Adipose tissue (tissue), 3 donors: ENCODE results near the gene H2BK1. TPM values are rescaled to one million over a fixed set of nuclear protein-coding genes. Genes with fewer than 3 reads are reported as not detected.

Source experiments
- H3K27ac ChIP-seq: one replicate; pipeline ENCODE4 v1.5.1; 2013; ENCODE audit warnings: low read depth, low read length
- WGBS, 3 donors: extraction: QIAGEN DNeasy Blood & Tissue Kit; methylation state at CpG; one replicate each; pipeline ENCODE4 v1.1.7; 2013; 5-methylcytosine and 5-hydroxymethylcytosine counted together
- polyA plus RNA-seq, 3 donors: library from polyadenylated mRNA; stranded (reverse); fragments of 200-250 nt; gene quantifications; one replicate each; pipeline ENCODE4 v1.2.3, GENCODE V29; 2013
- donor health status: healthy with polysubstance abuse.
- donor health status: Bipolar disorder and iron deficiency.
- donor health status: healthy.

Gene H2BK1
- polyA plus RNA-seq, 3 donors: not detected

DNA sequence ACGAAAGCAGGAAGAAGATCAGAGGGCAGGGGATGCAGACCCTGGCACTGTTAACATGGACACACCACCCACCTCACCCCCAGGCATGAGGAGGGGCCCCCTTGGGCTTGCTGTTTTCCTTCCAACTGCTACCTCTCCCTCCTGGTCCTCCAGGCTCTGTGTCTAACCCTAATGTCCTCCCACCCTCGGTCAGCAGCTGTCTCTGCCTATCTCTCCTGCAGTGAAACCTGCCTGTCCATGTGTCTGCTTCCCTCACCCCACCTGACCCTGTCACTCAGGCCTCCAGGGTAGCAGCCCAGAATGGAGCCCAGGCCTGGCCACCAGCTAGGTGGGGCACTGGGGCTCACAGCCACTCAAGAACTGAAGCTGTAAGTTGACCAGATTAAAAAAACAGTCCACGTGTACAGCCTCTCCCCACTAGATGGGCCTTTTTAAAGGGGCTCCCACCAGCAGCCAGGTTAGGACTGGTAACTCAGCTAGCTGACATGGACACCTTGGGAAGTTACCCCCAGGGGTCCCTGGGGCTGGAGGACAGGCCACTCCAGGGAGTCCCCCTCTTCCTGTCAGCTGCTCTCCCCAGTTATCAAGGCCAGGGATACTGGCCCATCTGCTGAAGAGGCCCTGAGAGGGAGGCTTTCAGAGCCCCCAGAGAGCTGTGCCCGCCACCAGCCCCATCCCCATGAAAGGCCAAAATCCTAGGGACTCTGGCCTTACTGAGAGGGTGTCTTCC, 36.7 kb upstream of the H2BK1 start:
- no peak overlapping the region for H3K27ac ChIP-seq
- 56 to 60% (median 57%) methylated on average over 4 of the region's 4 CpGs for WGBS, 3 donors

DNA sequence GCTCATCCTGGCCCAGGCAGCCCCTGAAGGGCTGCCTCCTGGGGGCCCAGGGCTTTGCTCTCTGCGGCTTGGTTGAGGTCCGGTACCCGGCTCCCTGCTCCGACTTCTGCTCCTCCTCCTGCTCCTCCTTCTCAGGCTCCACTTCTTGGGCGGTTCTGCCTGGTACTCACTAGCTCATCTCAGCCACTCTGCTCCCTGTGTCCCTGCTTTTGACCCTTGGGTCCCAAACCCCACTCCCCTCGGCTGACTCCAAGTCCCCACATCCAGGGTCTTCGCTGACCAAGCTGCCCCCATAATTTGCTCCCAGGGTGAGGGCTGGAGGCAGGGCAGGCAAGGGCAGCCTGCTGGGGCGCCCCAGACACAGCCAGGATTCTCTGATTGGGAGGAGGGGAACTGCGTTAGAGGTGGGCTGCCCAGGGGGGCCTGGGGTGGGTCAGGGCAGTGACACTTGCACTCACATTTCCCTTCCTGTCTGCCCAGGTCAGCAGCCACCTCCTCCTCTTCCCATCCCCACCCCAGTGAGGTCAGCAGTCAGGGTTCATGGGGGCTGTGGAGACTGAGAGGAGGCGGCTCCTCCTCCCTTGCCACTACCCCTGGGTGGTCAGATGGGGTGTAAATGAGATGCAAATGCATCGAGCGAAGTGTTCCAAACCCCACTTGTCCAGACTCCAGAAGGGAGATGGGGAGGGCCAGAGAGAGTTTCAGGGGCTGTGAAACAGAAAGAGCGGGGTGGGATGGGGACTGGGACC, 36.0 kb upstream of the H2BK1 start:
- WGBS, 3 donors: 52 to 75% (median 53%) methylated on average over 13 of the region's 13 CpGs
- no peak overlapping the region for H3K27ac ChIP-seq

GRCh38 chr7:151245360-151246101, 35.2 kb upstream of the H2BK1 start:
- no peak overlapping the region for H3K27ac ChIP-seq
- 4 to 14% (median 5%) methylated on average over 42 to 60 of the region's 60 CpGs for WGBS, 3 donors

DNA sequence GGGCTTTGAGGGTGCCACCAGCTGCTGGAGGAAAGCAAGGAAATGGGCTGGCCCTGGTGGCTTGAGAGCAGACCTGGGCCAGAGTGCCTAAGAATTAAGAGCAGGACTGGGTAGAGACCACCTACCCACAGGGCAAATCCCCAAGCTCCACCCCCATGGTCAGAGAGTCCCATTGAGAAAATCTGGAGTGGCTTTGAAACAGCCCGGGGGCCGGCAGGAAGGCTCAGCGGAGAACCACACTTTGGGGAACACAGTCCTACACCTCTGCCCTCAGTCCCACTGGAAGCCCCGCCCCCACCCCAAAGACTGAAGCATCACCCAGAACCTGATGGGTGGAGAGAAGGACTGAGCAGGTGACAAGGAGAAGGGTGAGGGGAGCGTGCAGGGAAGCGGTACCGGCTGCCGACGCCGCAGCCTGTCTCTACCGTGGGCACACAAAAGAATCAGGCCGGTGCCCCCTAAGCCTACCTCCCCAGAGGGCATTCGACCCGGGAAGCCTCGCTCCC, 34.6 kb upstream of the H2BK1 start:
- 20 to 22% (median 21%) methylated on average over 15 of the region's 15 CpGs for WGBS, 3 donors
- H3K27ac ChIP-seq: no peak overlapping the region

DNA sequence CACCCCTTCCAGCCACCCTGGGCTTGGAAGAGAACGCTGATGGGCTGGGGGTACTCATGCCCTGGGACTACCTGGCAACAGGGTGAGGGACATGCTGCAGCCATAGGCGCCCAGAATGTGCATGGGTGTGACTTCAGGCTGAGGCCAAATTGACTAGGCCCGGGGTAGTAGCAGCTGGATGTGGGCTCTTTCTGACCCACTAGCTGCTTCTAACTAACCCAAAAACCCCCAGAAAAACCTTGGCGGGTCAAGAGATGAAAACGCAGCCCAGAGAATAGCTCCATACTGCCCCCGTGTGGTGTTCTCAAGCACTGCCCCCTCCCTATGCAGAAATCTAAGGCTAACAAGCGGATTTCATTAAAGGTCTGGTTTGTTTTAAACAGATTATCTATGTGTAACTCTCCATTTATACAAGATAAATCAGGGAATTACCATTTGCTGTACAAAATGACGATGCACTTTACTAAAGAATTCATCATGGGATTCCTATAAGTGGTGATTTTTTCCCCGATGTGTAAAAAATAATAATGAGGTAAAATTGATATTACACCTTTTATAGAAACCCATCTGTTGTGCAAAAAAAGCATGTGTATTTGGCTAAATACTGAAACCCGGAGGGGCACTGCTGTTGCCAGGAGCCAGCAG, 34.0 kb upstream of the H2BK1 start:
- 23 to 25% (median 23%) methylated on average over 10 of the region's 10 CpGs for WGBS, 3 donors
- no peak overlapping the region for H3K27ac ChIP-seq

- no peak overlapping the region for H3K27ac ChIP-seq
- 24 to 39% (median 39%) methylated on average over 17 of the region's 17 CpGs for WGBS, 3 donors
These were observed 33.3 kb upstream of the H2BK1 start for GRCh38 chr7:151243408-151244195.

GRCh38 chr7:151243045-151243349, 32.7 kb upstream of the H2BK1 start:
- no peak overlapping the region for H3K27ac ChIP-seq
- 32 to 52% (median 42%) methylated on average over 2 of the region's 2 CpGs for WGBS, 3 donors

GRCh38 chr7:151242159-151243044, 32.1 kb upstream of the H2BK1 start:
- H3K27ac ChIP-seq: no peak overlapping the region
- WGBS, 3 donors: 59 to 70% (median 65%) methylated on average over 20 of the region's 20 CpGs

DNA sequence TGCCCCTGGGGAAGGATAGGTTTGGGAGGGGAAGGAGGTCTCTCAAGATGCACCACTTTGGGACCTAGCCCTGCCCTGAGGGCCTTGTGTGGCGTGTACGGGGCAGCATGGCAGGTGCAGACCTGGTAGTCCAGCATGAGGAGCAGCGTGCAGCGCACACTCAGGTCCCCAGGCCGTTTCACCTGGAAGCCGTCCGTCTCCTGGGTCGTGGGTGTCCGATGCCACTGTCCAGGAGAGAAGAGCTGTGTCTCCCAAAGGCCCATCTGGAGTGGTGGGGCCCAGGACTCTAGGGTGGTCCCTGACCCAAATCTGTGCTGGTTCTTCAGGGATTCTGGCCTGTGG, 31.4 kb upstream of the H2BK1 start:
- 85 to 95% (median 90%) methylated on average over 9 of the region's 9 CpGs for WGBS, 3 donors
- H3K27ac ChIP-seq: no peak overlapping the region

- 87 to 94% (median 93%) methylated on average over 7 of the region's 7 CpGs for WGBS, 3 donors
- no peak overlapping the region for H3K27ac ChIP-seq
These were observed 30.9 kb upstream of the H2BK1 start for GRCh38 chr7:151240942-151241754.

GRCh38 chr7:151240536-151240935, 30.2 kb upstream of the H2BK1 start:
- 76 to 84% (median 81%) methylated on average over 4 of the region's 4 CpGs for WGBS, 3 donors

DNA sequence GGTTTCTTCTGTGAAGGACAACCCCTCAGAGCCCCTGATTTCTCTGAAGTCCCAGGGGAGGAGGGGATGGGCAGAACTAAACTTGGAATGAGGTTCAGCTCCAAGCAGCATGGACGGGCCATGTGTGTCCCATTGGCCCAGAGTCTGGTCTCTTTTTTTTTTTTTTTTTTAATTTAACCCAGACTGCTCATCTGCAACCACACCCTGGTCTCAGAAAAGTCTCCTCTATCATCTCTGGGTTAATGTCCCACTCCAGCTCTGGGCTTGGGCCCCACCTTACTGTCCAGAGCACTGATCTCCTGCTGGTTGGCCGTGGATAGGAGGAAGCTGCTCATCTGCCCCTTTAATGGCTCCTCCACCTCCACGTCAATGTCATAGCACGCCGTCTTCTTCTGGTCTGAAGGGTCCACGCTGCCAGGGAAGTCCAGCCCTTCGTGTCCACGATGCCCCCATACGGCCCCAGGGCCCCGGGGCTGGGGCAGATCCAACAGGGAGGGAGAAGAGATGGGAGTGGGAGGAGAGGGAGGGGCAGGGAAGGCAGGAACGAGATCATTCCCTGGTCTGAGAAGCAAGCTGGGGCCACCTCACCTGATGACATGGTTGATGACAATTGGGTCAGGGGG, 29.7 kb upstream of the H2BK1 start:
- 58 to 65% (median 58%) methylated on average over 11 of the region's 11 CpGs for whole genome bisulfite sequencing, 3 donors

More at GRCh38 chr7:151240536-151240935, 30.2 kb upstream of the H2BK1 start:
- H3K27ac ChIP-seq: no peak overlapping the region

GRCh38 chr7:151238924-151239836, 28.9 kb upstream of the H2BK1 start:
- WGBS, 3 donors: 84 to 89% (median 88%) methylated on average over 25 of the region's 25 CpGs
- no peak overlapping the region for H3K27ac ChIP-seq

More for the DNA sequence above, 29.7 kb upstream of the H2BK1 start:
- H3K27ac ChIP-seq: no peak overlapping the region

DNA sequence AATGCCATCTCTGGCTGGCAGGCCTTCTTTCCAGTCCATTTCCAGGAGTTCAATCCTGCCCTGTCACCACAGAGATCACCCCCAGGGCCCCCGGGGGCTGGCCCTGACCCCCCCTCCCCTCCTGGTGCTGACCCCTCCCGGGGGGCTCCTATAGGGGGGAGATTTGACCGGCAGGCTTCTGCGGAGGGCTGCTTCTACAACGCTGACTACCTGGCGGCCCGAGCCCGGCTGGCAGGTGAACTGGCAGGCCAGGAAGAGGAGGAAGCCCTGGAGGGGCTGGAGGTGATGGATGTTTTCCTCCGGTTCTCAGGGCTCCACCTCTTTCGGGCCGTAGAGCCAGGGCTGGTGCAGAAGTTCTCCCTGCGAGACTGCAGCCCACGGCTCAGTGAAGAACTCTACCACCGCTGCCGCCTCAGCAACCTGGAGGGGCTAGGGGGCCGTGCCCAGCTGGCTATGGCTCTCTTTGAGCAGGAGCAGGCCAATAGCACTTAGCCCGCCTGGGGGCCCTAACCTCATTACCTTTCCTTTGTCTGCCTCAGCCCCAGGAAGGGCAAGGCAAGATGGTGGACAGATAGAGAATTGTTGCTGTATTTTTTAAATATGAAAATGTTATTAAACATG, 28.0 kb upstream of the H2BK1 start:
- H3K27ac ChIP-seq: no peak overlapping the region
- WGBS, 3 donors: 68 to 79% (median 78%) methylated on average over 17 of the region's 17 CpGs
